HEK293 (cell line): Measurements from ENCODE around the gene TBCK.
A peak's percentile ranks its signal among the peaks of the same experiment; 100 is the strongest.

Source experiments
- GLI2 ChIP-seq: fragments of 450-650 bp; formaldehyde crosslinking; IDR thresholded peaks from 2 replicates; pipeline ENCODE4; 2017; ENCODE audit warnings: missing biosample characterization, missing genetic modification characterization, low read depth, borderline replicate concordance
- KLF8 ChIP-seq: fragments of 450-650 bp; formaldehyde crosslinking; IDR thresholded peaks from 2 replicates; pipeline ENCODE4 v1.5.1; 2016; ENCODE audit warnings: missing biosample characterization, missing genetic modification characterization
- MEIS1 ChIP-seq: sonication (generic); formaldehyde crosslinking; IDR thresholded peaks from 2 replicates; pipeline ENCODE4 v1.8.1; 2022; ENCODE audit warnings: missing genetic modification reagents, mild to moderate bottlenecking, borderline replicate concordance
- OSR2 ChIP-seq: fragments of 450-650 bp; formaldehyde crosslinking; IDR thresholded peaks from 2 replicates; pipeline ENCODE4 v1.5.1; 2016; ENCODE audit warnings: missing biosample characterization, missing genetic modification characterization
- REPIN1 ChIP-seq: fragments of 450-650 bp; formaldehyde crosslinking; IDR thresholded peaks from 2 replicates; pipeline ENCODE4 v1.5.1; 2017; ENCODE audit warnings: missing biosample characterization, missing genetic modification characterization, low read depth
- SCRT1 ChIP-seq: fragments of 450-650 bp; formaldehyde crosslinking; IDR thresholded peaks from 2 replicates; pipeline ENCODE4 v1.5.1; 2016; ENCODE audit warnings: missing biosample characterization, missing genetic modification characterization, borderline replicate concordance
- SCRT2 ChIP-seq: fragments of 450-650 bp; formaldehyde crosslinking; IDR thresholded peaks from 2 replicates; pipeline ENCODE4 v1.5.1; 2016; ENCODE audit warnings: missing biosample characterization, missing genetic modification characterization
- SP3 ChIP-seq: fragments of 450-650 bp; formaldehyde crosslinking; IDR thresholded peaks from 2 replicates; pipeline ENCODE4 v1.5.1; 2016; ENCODE audit warnings: missing biosample characterization, missing genetic modification characterization
- ZBTB17 ChIP-seq: fragments of 450-650 bp; formaldehyde crosslinking; IDR thresholded peaks from 2 replicates; pipeline ENCODE4 v1.5.1; 2016; ENCODE audit warnings: missing biosample characterization, missing genetic modification characterization
- ZEB2 ChIP-seq: fragments of 450-650 bp; formaldehyde crosslinking; IDR thresholded peaks from 2 replicates; pipeline ENCODE4 v1.5.1; 2016; ENCODE audit warnings: missing biosample characterization, missing genetic modification characterization
- ZFHX2 ChIP-seq: fragments of 450-650 bp; formaldehyde crosslinking; conservative IDR thresholded peaks from 2 replicates; pipeline ENCODE4 v1.5.1; 2016; ENCODE audit warnings: missing biosample characterization, missing genetic modification characterization
- ZFP41 ChIP-seq: fragments of 450-650 bp; formaldehyde crosslinking; IDR thresholded peaks from 2 replicates; pipeline ENCODE4 v1.5.1; 2016; ENCODE audit warnings: missing biosample characterization, missing genetic modification characterization, borderline replicate concordance
- ZNF121 ChIP-seq: fragments of 450-650 bp; formaldehyde crosslinking; IDR thresholded peaks from 2 replicates; pipeline ENCODE4 v1.5.1; 2016; ENCODE audit warnings: missing biosample characterization, missing genetic modification characterization
- ZNF140 ChIP-seq: fragments of 450-650 bp; formaldehyde crosslinking; IDR thresholded peaks from 2 replicates; pipeline ENCODE4 v1.5.1; 2016; ENCODE audit warnings: missing biosample characterization, missing genetic modification characterization
- ZNF174 ChIP-seq: fragments of 450-650 bp; formaldehyde crosslinking; IDR thresholded peaks from 2 replicates; pipeline ENCODE4 v1.5.0; 2017; ENCODE audit warnings: missing biosample characterization, mild to moderate bottlenecking, missing genetic modification characterization
- ZNF221 ChIP-seq: fragments of 450-650 bp; formaldehyde crosslinking; IDR thresholded peaks from 2 replicates; pipeline ENCODE4 v1.5.1; 2017; ENCODE audit warnings: missing biosample characterization, missing genetic modification characterization, borderline replicate concordance
- ZNF23 ChIP-seq: fragments of 450-650 bp; formaldehyde crosslinking; IDR thresholded peaks from 2 replicates; pipeline ENCODE4 v1.5.1; 2016; ENCODE audit warnings: missing biosample characterization, missing genetic modification characterization, borderline replicate concordance
- ZNF529 ChIP-seq: fragments of 450-650 bp; formaldehyde crosslinking; IDR thresholded peaks from 2 replicates; pipeline ENCODE4 v1.5.1; 2017; ENCODE audit warnings: missing genetic modification characterization, missing biosample characterization; ENCODE audit not compliant: insufficient replicate concordance
- ZNF600 ChIP-seq: fragments of 450-650 bp; formaldehyde crosslinking; IDR thresholded peaks from 2 replicates; pipeline ENCODE4 v1.5.1; 2016; ENCODE audit warnings: missing biosample characterization, missing genetic modification characterization
- ZNF658 ChIP-seq: fragments of 450-650 bp; formaldehyde crosslinking; IDR thresholded peaks from 2 replicates; pipeline ENCODE4; 2016; ENCODE audit warnings: missing biosample characterization, missing genetic modification characterization
- ZNF677 ChIP-seq: fragments of 450-650 bp; IDR thresholded peaks from 2 replicates; pipeline ENCODE4 v1.5.0; 2018; ENCODE audit warnings: missing biosample characterization, mild to moderate bottlenecking, missing genetic modification characterization, moderate library complexity
- ZNF76 ChIP-seq: fragments of 450-650 bp; formaldehyde crosslinking; IDR thresholded peaks from 2 replicates; pipeline ENCODE4; 2016; ENCODE audit warnings: low read depth, missing biosample characterization, missing genetic modification characterization, borderline replicate concordance
- ZNF785 ChIP-seq: fragments of 450-650 bp; formaldehyde crosslinking; IDR thresholded peaks from 2 replicates; pipeline ENCODE4 v1.5.1; 2016; ENCODE audit warnings: missing biosample characterization, missing genetic modification characterization
- TF ChIP-seq, protein P1 (sequence below): fragments of 450-650 bp; formaldehyde crosslinking; IDR thresholded peaks from 2 replicates; pipeline ENCODE4 v1.5.1; 2016; ENCODE audit warnings: missing biosample characterization, missing genetic modification characterization, low read depth
- TF ChIP-seq, protein P2 (sequence below): sonication (generic); formaldehyde crosslinking; IDR thresholded peaks from 2 replicates; pipeline ENCODE4 v1.8.1; 2022; ENCODE audit warnings: mild to moderate bottlenecking, moderate library complexity, missing genetic modification reagents
- TF ChIP-seq, protein P3 (sequence below): fragments of 450-650 bp; formaldehyde crosslinking; IDR thresholded peaks from 2 replicates; pipeline ENCODE4 v1.5.1; 2017; ENCODE audit warnings: missing biosample characterization, mild to moderate bottlenecking, missing genetic modification characterization, moderate library complexity
- TF ChIP-seq, protein P4 (sequence below): fragments of 450-650 bp; formaldehyde crosslinking; IDR thresholded peaks from 2 replicates; pipeline ENCODE4 v1.5.1; 2016; ENCODE audit warnings: missing biosample characterization, missing genetic modification characterization

TBCK gene

DNA sequence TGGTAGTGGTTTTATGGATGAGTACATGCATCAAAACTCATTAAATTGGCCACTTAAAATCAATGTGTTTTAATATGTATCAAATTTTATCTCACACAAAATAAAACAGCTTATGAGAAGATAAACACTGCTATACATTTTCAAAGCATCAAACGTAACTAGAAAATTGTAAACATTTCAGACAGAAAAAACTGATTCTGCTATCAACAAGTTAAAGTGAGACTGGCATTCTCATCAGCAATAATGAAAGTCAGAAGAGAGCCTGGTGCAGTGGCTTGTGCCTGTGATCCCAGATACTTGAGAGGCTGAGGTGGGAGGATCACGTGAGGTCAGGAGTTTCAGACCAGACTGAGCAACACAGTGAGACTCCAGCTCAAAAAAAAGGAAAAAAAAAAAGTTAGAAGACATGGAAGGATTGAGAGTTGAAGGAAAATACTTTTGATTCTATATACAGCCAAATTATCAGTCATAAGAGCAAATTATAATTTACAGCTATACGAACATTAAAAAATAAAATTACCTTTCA, 2.9 kb downstream of the TBCK start (continued):
- TF ChIP-seq ZNF174 (tag by site-specific recombination): no peak
- no peak for TF ChIP-seq ZNF600 (tag by site-specific recombination)
- no peak for TF ChIP-seq ZNF785
- TF ChIP-seq ZNF658: no peak
- no peak for TF ChIP-seq KLF8 (tag by site-specific recombination)
- no peak for TF ChIP-seq ZNF221 (tag by site-specific recombination)
- no peak for TF ChIP-seq ZEB2 (tag by site-specific recombination)
- TF ChIP-seq, protein P1, sequence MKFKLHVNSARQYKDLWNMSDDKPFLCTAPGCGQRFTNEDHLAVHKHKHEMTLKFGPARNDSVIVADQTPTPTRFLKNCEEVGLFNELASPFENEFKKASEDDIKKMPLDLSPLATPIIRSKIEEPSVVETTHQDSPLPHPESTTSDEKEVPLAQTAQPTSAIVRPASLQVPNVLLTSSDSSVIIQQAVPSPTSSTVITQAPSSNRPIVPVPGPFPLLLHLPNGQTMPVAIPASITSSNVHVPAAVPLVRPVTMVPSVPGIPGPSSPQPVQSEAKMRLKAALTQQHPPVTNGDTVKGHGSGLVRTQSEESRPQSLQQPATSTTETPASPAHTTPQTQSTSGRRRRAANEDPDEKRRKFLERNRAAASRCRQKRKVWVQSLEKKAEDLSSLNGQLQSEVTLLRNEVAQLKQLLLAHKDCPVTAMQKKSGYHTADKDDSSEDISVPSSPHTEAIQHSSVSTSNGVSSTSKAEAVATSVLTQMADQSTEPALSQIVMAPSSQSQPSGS: no peak
- no peak for TF ChIP-seq ZNF529 (tag by site-specific recombination)
- no peak for TF ChIP-seq ZFP41 (tag by site-specific recombination)
- TF ChIP-seq ZNF677: no peak
- TF ChIP-seq ZNF76: no peak
- no peak for TF ChIP-seq OSR2
- TF ChIP-seq REPIN1: no peak
- TF ChIP-seq, protein P2, sequence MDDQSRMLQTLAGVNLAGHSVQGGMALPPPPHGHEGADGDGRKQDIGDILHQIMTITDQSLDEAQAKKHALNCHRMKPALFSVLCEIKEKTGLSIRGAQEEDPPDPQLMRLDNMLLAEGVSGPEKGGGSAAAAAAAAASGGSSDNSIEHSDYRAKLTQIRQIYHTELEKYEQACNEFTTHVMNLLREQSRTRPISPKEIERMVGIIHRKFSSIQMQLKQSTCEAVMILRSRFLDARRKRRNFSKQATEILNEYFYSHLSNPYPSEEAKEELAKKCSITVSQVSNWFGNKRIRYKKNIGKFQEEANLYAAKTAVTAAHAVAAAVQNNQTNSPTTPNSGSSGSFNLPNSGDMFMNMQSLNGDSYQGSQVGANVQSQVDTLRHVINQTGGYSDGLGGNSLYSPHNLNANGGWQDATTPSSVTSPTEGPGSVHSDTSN (CRISPR knock-in tag): no peak
- TF ChIP-seq MEIS1 (CRISPR knock-in tag): no peak
- no peak for TF ChIP-seq ZNF121 (tag by site-specific recombination)
- TF ChIP-seq, protein P3, sequence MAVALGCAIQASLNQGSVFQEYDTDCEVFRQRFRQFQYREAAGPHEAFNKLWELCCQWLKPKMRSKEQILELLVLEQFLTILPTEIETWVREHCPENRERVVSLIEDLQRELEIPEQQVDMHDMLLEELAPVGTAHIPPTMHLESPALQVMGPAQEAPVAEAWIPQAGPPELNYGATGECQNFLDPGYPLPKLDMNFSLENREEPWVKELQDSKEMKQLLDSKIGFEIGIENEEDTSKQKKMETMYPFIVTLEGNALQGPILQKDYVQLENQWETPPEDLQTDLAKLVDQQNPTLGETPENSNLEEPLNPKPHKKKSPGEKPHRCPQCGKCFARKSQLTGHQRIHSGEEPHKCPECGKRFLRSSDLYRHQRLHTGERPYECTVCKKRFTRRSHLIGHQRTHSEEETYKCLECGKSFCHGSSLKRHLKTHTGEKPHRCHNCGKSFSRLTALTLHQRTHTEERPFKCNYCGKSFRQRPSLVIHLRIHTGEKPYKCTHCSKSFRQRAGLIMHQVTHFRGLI (tag by site-specific recombination): no peak
- TF ChIP-seq, protein P4, sequence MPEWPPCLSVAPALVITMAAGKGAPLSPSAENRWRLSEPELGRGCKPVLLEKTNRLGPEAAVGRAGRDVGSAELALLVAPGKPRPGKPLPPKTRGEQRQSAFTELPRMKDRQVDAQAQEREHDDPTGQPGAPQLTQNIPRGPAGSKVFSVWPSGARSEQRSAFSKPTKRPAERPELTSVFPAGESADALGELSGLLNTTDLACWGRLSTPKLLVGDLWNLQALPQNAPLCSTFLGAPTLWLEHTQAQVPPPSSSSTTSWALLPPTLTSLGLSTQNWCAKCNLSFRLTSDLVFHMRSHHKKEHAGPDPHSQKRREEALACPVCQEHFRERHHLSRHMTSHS: no peak
- peak; percentile 95 for TF ChIP-seq ZBTB17 (tag by site-specific recombination)
- TF ChIP-seq ZFHX2: no peak
- TF ChIP-seq ZNF23 (tag by site-specific recombination): no peak
- TF ChIP-seq SP3 (tag by site-specific recombination): no peak
- TF ChIP-seq SCRT1 (tag by site-specific recombination): peak; percentile 57; the same call in 1 of the 2 replicates
- TF ChIP-seq SCRT2: peak; percentile 79
- TF ChIP-seq ZNF140 (tag by site-specific recombination): no peak
- no peak for TF ChIP-seq GLI2 (tag by site-specific recombination)
